PC-9 (cell line): ENCODE results near the gene PDHA1.

Experiments used
- EZH2 ChIP-seq: fragments of 200-600 bp; sonication (generic); IDR thresholded peaks from 2 replicates; pipeline ENCODE4 v1.8.0; 2017; ENCODE audit warnings: antibody characterized with exemption, low read depth
- TF ChIP-seq, protein P1 (sequence below): fragments of 200-600 bp; sonication (generic); conservative IDR thresholded peaks from 2 replicates; pipeline ENCODE4 v1.6.1; 2017; ENCODE audit warnings: mixed run types, antibody characterized with exemption, mild to moderate bottlenecking, moderate library complexity

DNA sequence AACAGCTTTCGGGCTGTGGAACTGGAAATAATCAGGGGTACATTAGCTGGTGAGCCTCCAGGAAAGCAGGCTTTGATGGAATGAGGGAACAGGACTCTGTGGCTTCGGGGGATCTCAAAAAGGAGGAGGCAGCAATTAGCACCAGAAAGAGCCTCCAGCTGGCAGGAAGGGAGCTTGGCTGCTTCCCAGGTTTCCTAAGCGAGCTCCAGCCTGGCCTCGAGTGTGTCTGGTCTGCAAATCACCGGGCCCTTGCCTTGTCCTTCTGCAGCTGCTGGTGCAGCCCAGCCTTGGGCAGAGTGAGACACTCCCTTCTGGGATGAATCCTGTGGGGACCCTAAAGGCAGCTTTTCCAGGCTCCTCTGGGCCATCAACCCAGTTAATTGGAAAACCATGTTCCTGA, 10.7 kb upstream of the PDHA1 start:
- TF ChIP-seq, protein P1, sequence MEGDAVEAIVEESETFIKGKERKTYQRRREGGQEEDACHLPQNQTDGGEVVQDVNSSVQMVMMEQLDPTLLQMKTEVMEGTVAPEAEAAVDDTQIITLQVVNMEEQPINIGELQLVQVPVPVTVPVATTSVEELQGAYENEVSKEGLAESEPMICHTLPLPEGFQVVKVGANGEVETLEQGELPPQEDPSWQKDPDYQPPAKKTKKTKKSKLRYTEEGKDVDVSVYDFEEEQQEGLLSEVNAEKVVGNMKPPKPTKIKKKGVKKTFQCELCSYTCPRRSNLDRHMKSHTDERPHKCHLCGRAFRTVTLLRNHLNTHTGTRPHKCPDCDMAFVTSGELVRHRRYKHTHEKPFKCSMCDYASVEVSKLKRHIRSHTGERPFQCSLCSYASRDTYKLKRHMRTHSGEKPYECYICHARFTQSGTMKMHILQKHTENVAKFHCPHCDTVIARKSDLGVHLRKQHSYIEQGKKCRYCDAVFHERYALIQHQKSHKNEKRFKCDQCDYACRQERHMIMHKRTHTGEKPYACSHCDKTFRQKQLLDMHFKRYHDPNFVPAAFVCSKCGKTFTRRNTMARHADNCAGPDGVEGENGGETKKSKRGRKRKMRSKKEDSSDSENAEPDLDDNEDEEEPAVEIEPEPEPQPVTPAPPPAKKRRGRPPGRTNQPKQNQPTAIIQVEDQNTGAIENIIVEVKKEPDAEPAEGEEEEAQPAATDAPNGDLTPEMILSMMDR = no peak
- TF ChIP-seq EZH2 = no peak
